A549 (cell line): ENCODE results near the gene KDM4B.

Source experiments
- ATOH8 ChIP-seq: fragments of 250-450 bp; sonication (Bioruptor Pico); IDR thresholded peaks from 2 replicates; pipeline ENCODE4 v1.5.0; 2020; ENCODE audit warnings: low read depth, mild to moderate bottlenecking, moderate library complexity
- CEBPB ChIP-seq, 2 experiments: fragments of >200 bp in 1 of 2; sonication (Bioruptor Twin) in 1 of 2; formaldehyde crosslinking in 1 of 2; IDR thresholded peaks; 2 replicates each; pipeline ENCODE4 v1.6.1; 2012 to 2016
- CHD2 ChIP-seq: fragments of 150-350 bp; IDR thresholded peaks from 2 replicates; pipeline ENCODE4 v1.6.1; 2014; ENCODE audit warnings: low read length; ENCODE audit not compliant: partially characterized antibody
- CTCF ChIP-seq: fragments of >200 bp; sonication (Bioruptor Twin); formaldehyde crosslinking; IDR thresholded peaks from 3 replicates; pipeline ENCODE4 v1.5.1; 2016
- JUN ChIP-seq, 2 experiments: fragments of >200 bp; sonication (Bioruptor Twin); formaldehyde crosslinking; IDR thresholded peaks; 2 replicates in 1 of 2; 3 replicates in 1 of 2; pipeline ENCODE4 v1.6.1; 2016 to 2017
- JUNB ChIP-seq: fragments of >200 bp; sonication (Bioruptor Twin); formaldehyde crosslinking; IDR thresholded peaks from 2 replicates; pipeline ENCODE4 v1.6.1; 2016
- KDM1A ChIP-seq: fragments of 200-600 bp; sonication (generic); IDR thresholded peaks from 2 replicates; pipeline ENCODE4 v1.6.1; 2016; ENCODE audit warnings: low read depth, mild to moderate bottlenecking
- PBX3 ChIP-seq: IDR thresholded peaks from 2 replicates; pipeline ENCODE4 v1.6.1; 2012
- POLR2A ChIP-seq: IDR thresholded peaks from 2 replicates; pipeline ENCODE4 v1.6.1; 2012; ENCODE audit warnings: mild to moderate bottlenecking, low read length
- POLR2AphosphoS2 ChIP-seq: conservative IDR thresholded peaks from 2 replicates; pipeline ENCODE4 v1.6.1; 2012; ENCODE audit warnings: low read length, improper control_type of control experiment, inconsistent platforms
- RAD21 ChIP-seq, 2 experiments: fragments of >200 bp in 1 of 2; sonication (Bioruptor Twin) in 1 of 2; formaldehyde crosslinking in 1 of 2; IDR thresholded peaks in 1 of 2; conservative IDR thresholded peaks in 1 of 2; 2 replicates in 1 of 2; 3 replicates in 1 of 2; pipeline ENCODE4 v1.6.1; 2012 to 2018; ENCODE audit warnings: inconsistent platforms in 1 of 2
- RFX5 ChIP-seq: fragments of 450-650 bp; IDR thresholded peaks from 2 replicates; pipeline ENCODE4 v1.7.1; 2014; ENCODE audit warnings: antibody characterized with exemption, mild to moderate bottlenecking, moderate library complexity
- RNF2 ChIP-seq: fragments of 200-600 bp; sonication (generic); IDR thresholded peaks from 2 replicates; pipeline ENCODE4 v1.6.1; 2016; ENCODE audit warnings: low read depth, mild to moderate bottlenecking, antibody characterized with exemption, moderate library complexity, borderline replicate concordance
- TF ChIP-seq, protein P1 (sequence below): fragments of >200 bp; sonication (Bioruptor Twin); formaldehyde crosslinking; IDR thresholded peaks from 3 replicates; pipeline ENCODE4 v1.6.1; 2016

GRCh38 chr19:5080030-5080654 lies 111.2 kb downstream of the KDM4B start:
- TF ChIP-seq RAD21 (conservative IDR thresholded peaks at IDR 0.05 in 1 of 2, IDR thresholded peaks at IDR 0.05 in 1 of 2) (no peak), CTCF (no peak), KDM1A (no peak), CEBPB (IDR thresholded peaks at IDR 0.05) (no peak), CHD2 (no peak), POLR2AphosphoS2 (no peak), POLR2A (no peak), JUNB (no peak), RNF2 (no peak), PBX3 (no peak), ATOH8 (no peak), RFX5 (no peak), JUN (IDR thresholded peaks at IDR 0.05) (no peak)
- TF ChIP-seq, protein P1, sequence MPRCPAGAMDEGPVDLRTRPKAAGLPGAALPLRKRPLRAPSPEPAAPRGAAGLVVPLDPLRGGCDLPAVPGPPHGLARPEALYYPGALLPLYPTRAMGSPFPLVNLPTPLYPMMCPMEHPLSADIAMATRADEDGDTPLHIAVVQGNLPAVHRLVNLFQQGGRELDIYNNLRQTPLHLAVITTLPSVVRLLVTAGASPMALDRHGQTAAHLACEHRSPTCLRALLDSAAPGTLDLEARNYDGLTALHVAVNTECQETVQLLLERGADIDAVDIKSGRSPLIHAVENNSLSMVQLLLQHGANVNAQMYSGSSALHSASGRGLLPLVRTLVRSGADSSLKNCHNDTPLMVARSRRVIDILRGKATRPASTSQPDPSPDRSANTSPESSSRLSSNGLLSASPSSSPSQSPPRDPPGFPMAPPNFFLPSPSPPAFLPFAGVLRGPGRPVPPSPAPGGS, result no peak
